ENCODE measurements around the gene SGCD.

The SGCD gene

DNA sequence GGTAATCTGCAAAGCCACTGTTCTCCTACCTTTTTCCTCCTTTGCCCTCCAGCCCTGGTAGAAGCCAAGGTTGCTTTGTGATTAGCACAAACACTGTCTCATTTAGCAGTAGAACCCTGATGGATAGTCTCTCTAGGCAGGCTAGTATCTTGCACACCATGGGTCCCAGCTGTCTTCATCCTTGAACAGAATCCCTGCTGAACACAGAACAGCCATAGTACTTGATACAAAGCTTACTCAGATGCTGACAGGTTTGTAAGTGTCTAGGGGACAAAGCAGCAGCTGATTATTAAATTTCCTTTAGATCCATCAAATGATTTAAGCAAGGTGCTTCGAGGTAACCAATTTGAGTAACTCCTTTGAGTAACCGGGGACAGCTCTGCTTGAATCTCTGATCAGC is 359.4 kb downstream of the SGCD start:
- no peaks in the 10 kb centered on the region for H4K20me1 ChIP-seq (ENCODE audit: insufficient read depth, low read length)
- no peaks in the 10 kb centered on the region; the same call in 1 of the 2 replicates for H3K27me3 ChIP-seq (ENCODE audit: low read depth, low read length)
- no peak overlapping the region for H3K9ac ChIP-seq (ENCODE audit: low read length)
- H3K4me1 ChIP-seq (ENCODE audit: low read length), result no peaks in the 10 kb centered on the region
- H3K79me2 ChIP-seq (ENCODE audit: low read length), result no peaks in the 10 kb centered on the region
- no peak overlapping the region for H3K4me3 ChIP-seq (ENCODE audit: low read length)
- no peaks in the 10 kb centered on the region for H3K36me3 ChIP-seq (replicated peaks; ENCODE audit: low read depth, low read length)
- no peak overlapping the region for H2AFZ ChIP-seq (ENCODE audit: low read depth, low read length)
- no peaks in the 10 kb centered on the region for H3K9me3 ChIP-seq (ENCODE audit: insufficient read depth, low read length)
- TF ChIP-seq CTCF (IDR thresholded peaks at IDR 0.05; ENCODE audit: low read depth, low read length), result no peak
- TF ChIP-seq EZH2phosphoT487 (IDR thresholded peaks at IDR 0.05; ENCODE audit: low read depth), result no peak
- no peak overlapping the region for H3K27ac ChIP-seq (ENCODE audit: low read length)
- no peak overlapping the region for H3K4me2 ChIP-seq (ENCODE audit: low read length)

- Histone ChIP-seq H3K36me3 (replicated peaks; ENCODE audit: low read depth, low read length) (no peaks in the 10 kb centered on the region), H4K20me1 (ENCODE audit: insufficient read depth, low read length) (no peaks in the 10 kb centered on the region), H3K9me3 (ENCODE audit: insufficient read depth, low read length) (no peaks in the 10 kb centered on the region), H3K9ac (ENCODE audit: low read length) (no peak overlapping the region), H3K4me3 (ENCODE audit: low read length) (no peak overlapping the region), H3K27ac (ENCODE audit: low read length) (no peak overlapping the region), H3K27me3 (ENCODE audit: low read depth, low read length) (no peaks in the 10 kb centered on the region; the same call in 1 of the 2 replicates), H2AFZ (ENCODE audit: low read depth, low read length) (no peak overlapping the region), H3K79me2 (ENCODE audit: low read length) (no peaks in the 10 kb centered on the region), H3K4me2 (ENCODE audit: low read length) (no peak overlapping the region), H3K4me1 (ENCODE audit: low read length) (no peaks in the 10 kb centered on the region)
- TF ChIP-seq EZH2phosphoT487 (IDR thresholded peaks at IDR 0.05; ENCODE audit: low read depth) (no peak), CTCF (IDR thresholded peaks at IDR 0.05; ENCODE audit: low read depth, low read length) (no peak)
Measured at GRCh38 chr5:156686796-156687195, 359.8 kb downstream of the SGCD start.

GRCh38 chr5:156687514-156687913 is 360.6 kb downstream of the SGCD start:
- Histone ChIP-seq H3K79me2 (ENCODE audit: low read length) (no peaks in the 10 kb centered on the region), H4K20me1 (ENCODE audit: insufficient read depth, low read length) (no peaks in the 10 kb centered on the region)

DNA sequence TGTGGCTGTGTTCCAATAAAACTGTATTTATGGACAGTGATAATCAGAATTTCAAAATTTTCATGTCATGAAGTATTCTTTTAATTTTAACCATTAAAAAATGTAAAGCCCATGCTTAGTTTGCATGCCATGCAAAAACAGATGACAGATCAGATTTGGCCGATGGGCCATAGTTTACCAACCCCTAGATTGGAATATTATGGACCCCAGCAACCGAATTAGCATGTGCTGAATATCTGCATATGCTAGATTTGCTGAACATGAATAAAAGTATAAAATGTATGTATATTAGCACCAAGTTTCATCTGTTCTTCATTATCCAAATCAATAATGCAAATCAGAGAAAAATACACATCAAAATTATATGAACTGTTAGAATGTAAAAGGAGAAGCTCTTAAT is 364.6 kb downstream of the SGCD start:
- no peak overlapping the region for H2AFZ ChIP-seq (ENCODE audit: low read depth, low read length)
- TF ChIP-seq EZH2phosphoT487 (IDR thresholded peaks at IDR 0.05; ENCODE audit: low read depth), result no peak
- no peak for TF ChIP-seq CTCF (IDR thresholded peaks at IDR 0.05; ENCODE audit: low read depth, low read length)
- no peak overlapping the region for H3K4me2 ChIP-seq (ENCODE audit: low read length)
- H3K4me1 ChIP-seq (ENCODE audit: low read length), result no peaks in the 10 kb centered on the region
- no peaks in the 10 kb centered on the region for H4K20me1 ChIP-seq (ENCODE audit: insufficient read depth, low read length)
- H3K9me3 ChIP-seq (ENCODE audit: insufficient read depth, low read length), result no peaks in the 10 kb centered on the region
- no peak overlapping the region for H3K4me3 ChIP-seq (ENCODE audit: low read length)
- H3K27me3 ChIP-seq (ENCODE audit: low read depth, low read length), result no peaks in the 10 kb centered on the region; the same call in 1 of the 2 replicates
- H3K27ac ChIP-seq (ENCODE audit: low read length), result no peak overlapping the region
- H3K9ac ChIP-seq (ENCODE audit: low read length), result no peak overlapping the region
- no peaks in the 10 kb centered on the region for H3K79me2 ChIP-seq (ENCODE audit: low read length)
- no peaks in the 10 kb centered on the region for H3K36me3 ChIP-seq (replicated peaks; ENCODE audit: low read depth, low read length)

More at GRCh38 chr5:156687514-156687913, 360.6 kb downstream of the SGCD start:
- H3K9ac ChIP-seq (ENCODE audit: low read length), result no peak overlapping the region
- no peaks in the 10 kb centered on the region for H3K9me3 ChIP-seq (ENCODE audit: insufficient read depth, low read length)
- no peaks in the 10 kb centered on the region for H3K36me3 ChIP-seq (replicated peaks; ENCODE audit: low read depth, low read length)
- no peaks in the 10 kb centered on the region for H3K4me1 ChIP-seq (ENCODE audit: low read length)
- no peak overlapping the region for H2AFZ ChIP-seq (ENCODE audit: low read depth, low read length)
- TF ChIP-seq CTCF (IDR thresholded peaks at IDR 0.05; ENCODE audit: low read depth, low read length), result no peak
- no peak for TF ChIP-seq EZH2phosphoT487 (IDR thresholded peaks at IDR 0.05; ENCODE audit: low read depth)
- H3K4me2 ChIP-seq (ENCODE audit: low read length), result no peak overlapping the region
- no peak overlapping the region for H3K4me3 ChIP-seq (ENCODE audit: low read length)
- no peak overlapping the region for H3K27ac ChIP-seq (ENCODE audit: low read length)
- no peaks in the 10 kb centered on the region; the same call in 1 of the 2 replicates for H3K27me3 ChIP-seq (ENCODE audit: low read depth, low read length)
